NCI-H1092 (cell line): ENCODE measurements around the gene ZNF189.
A peak's percentile ranks its signal among the peaks of the same experiment; 100 is the strongest.

Source experiments
- DNase-seq: peaks from one replicate; lab custom pipeline; 2025; lab: John Stamatoyannopoulos, UW

Gene ZNF189

GRCh38 chr9:101398068-101398929 is at the start of gene ZNF189, which contains the start of gene MRPL50:
Gene ZNF189 (plus strand): TSS chr9:101398851. CDS start chr9:101399157, 306 bp downstream.
Gene MRPL50 (minus strand): TSS chr9:101398618. CDS start chr9:101398592, 26 bp downstream.
- peak; percentile 99 for DNase-seq

- no peak for DNase-seq
Measured at GRCh38 chr9:101350285-101350684, 48.4 kb upstream of the ZNF189 start.

GRCh38 chr9:101352892-101353463 is 45.7 kb upstream of the ZNF189 start:
- no peak for DNase-seq

GRCh38 chr9:101353683-101354082 is 45.0 kb upstream of the ZNF189 start:
- no peak for DNase-seq

GRCh38 chr9:101354143-101354764 is 44.4 kb upstream of the ZNF189 start:
- DNase-seq: no peak

GRCh38 chr9:101354765-101355708 is 43.6 kb upstream of the ZNF189 start:
- DNase-seq: no peak

GRCh38 chr9:101356619-101357018 is 42.0 kb upstream of the ZNF189 start:
- DNase-seq: no peak

- no peak for DNase-seq
Measured at GRCh38 chr9:101359679-101360078, 39.0 kb upstream of the ZNF189 start.

- no peak for DNase-seq
Measured at GRCh38 chr9:101360647-101361046, 38.0 kb upstream of the ZNF189 start.

GRCh38 chr9:101362450-101362849 is 36.2 kb upstream of the ZNF189 start:
- DNase-seq: no peak

- DNase-seq: no peak
Measured at GRCh38 chr9:101365181-101365580, 33.5 kb upstream of the ZNF189 start.

- DNase-seq: no peak
Measured at GRCh38 chr9:101366038-101366756, 32.5 kb upstream of the ZNF189 start.

- DNase-seq: no peak
Measured at GRCh38 chr9:101367323-101367722, 31.3 kb upstream of the ZNF189 start.

- no peak for DNase-seq
Measured at GRCh38 chr9:101369286-101369685, 29.4 kb upstream of the ZNF189 start.

- DNase-seq: no peak
Measured at GRCh38 chr9:101369884-101370531, 28.6 kb upstream of the ZNF189 start.

- DNase-seq: no peak
Measured at GRCh38 chr9:101371813-101372212, 26.8 kb upstream of the ZNF189 start.

- DNase-seq: no peak
Measured at GRCh38 chr9:101372327-101373118, 26.1 kb upstream of the ZNF189 start.

GRCh38 chr9:101375546-101375945 is 23.1 kb upstream of the ZNF189 start:
- no peak for DNase-seq

GRCh38 chr9:101376111-101376848 is 22.4 kb upstream of the ZNF189 start:
- DNase-seq: no peak
